Progenitor cell of endocrine pancreas (in vitro differentiated cells): ENCODE results near the gene SPDYA. TPM values are rescaled to one million over a fixed set of nuclear protein-coding genes. Genes with fewer than 3 reads are reported as not detected.

Source experiments
- DNase-seq: peaks from one replicate; pipeline ENCODE4 v3.0.0; 2021; ENCODE audit warnings: low spot score; ENCODE audit not compliant: unreplicated experiment
- H3K27ac Mint-ChIP-seq: 2 replicates; pipeline ENCODE4 v1.8.0; 2021; ENCODE audit warnings: mild to moderate bottlenecking, moderate library complexity, mixed read lengths
- H3K27me3 Mint-ChIP-seq: 2 replicates; pipeline ENCODE4 v1.8.0; 2021; ENCODE audit warnings: mixed read lengths
- H3K36me3 Mint-ChIP-seq: 2 replicates; pipeline ENCODE4 v1.8.0; 2022; ENCODE audit warnings: mixed read lengths; ENCODE audit not compliant: insufficient read depth
- H3K4me1 Mint-ChIP-seq: 2 replicates; pipeline ENCODE4 v1.8.0; 2021; ENCODE audit warnings: low read depth, mixed read lengths
- H3K4me3 Mint-ChIP-seq: 2 replicates; pipeline ENCODE4 v1.8.0; 2021; ENCODE audit warnings: low read depth, mild to moderate bottlenecking, moderate library complexity, mixed read lengths
- H3K9me3 Mint-ChIP-seq: 2 replicates; pipeline ENCODE4 v1.8.0; 2021; ENCODE audit warnings: low read depth, mixed read lengths
- total RNA-seq: library from RNA; stranded (reverse); gene quantifications from 2 replicates; pipeline ENCODE4 v1.2.1, GENCODE V29; 2021
- TF ChIP-seq, protein P1 (sequence below): fragments of 200-600 bp; sonication (generic); IDR thresholded peaks from one replicate; pipeline ENCODE4 v1.5.0; 2021; ENCODE audit warnings: antibody characterized with exemption, mild to moderate bottlenecking; ENCODE audit not compliant: unreplicated experiment

SPDYA gene
- total RNA-seq, 1 donor from 2014 or later, result 1.6 TPM

DNA sequence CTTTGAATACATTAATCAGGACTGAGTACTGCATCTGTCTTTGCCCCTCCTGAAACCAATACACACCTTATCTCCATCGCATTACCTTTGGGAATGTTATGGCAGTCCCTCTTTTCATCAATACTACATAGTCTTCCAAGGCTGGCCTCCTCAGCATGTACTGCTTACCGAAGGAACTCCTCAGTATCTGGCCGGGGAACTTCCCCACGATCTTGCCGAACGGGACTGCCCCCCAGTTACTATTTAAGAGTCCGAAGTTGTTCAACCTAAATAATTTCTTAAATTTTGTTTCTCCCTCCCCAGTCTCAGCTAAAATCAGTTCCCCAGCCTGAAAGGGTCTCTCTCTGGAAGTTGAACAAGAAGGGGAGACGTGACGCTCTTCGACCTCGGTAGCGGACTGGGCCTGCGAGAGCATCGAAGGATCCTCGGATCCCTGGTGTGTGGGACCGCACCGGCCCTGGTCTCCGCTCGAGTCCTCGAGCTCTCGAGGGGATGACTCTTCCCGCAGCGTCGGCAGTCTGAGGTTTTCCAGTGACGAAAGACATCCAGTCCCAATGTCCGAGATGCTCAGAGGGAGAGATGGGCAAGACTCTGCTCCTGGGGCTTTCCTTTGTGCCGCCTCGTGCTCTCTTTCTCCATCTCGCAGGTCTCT, 59.0 kb downstream of the SPDYA start:
- Mint-ChIP-seq H3K9me3 (no peaks in the 10 kb centered on the region), H3K27ac (peak overlapping the region; percentile 97), H3K4me3 (peak overlapping the region; percentile 99), H3K27me3 (peaks cover 7% of the 10 kb centered on the region), H3K36me3 (peaks cover 1% of the 10 kb centered on the region), H3K4me1 (peaks cover 22% of the 10 kb centered on the region)
- DNase-seq, result peak; percentile 10
- TF ChIP-seq, protein P1, sequence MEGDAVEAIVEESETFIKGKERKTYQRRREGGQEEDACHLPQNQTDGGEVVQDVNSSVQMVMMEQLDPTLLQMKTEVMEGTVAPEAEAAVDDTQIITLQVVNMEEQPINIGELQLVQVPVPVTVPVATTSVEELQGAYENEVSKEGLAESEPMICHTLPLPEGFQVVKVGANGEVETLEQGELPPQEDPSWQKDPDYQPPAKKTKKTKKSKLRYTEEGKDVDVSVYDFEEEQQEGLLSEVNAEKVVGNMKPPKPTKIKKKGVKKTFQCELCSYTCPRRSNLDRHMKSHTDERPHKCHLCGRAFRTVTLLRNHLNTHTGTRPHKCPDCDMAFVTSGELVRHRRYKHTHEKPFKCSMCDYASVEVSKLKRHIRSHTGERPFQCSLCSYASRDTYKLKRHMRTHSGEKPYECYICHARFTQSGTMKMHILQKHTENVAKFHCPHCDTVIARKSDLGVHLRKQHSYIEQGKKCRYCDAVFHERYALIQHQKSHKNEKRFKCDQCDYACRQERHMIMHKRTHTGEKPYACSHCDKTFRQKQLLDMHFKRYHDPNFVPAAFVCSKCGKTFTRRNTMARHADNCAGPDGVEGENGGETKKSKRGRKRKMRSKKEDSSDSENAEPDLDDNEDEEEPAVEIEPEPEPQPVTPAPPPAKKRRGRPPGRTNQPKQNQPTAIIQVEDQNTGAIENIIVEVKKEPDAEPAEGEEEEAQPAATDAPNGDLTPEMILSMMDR, result no peak

DNA sequence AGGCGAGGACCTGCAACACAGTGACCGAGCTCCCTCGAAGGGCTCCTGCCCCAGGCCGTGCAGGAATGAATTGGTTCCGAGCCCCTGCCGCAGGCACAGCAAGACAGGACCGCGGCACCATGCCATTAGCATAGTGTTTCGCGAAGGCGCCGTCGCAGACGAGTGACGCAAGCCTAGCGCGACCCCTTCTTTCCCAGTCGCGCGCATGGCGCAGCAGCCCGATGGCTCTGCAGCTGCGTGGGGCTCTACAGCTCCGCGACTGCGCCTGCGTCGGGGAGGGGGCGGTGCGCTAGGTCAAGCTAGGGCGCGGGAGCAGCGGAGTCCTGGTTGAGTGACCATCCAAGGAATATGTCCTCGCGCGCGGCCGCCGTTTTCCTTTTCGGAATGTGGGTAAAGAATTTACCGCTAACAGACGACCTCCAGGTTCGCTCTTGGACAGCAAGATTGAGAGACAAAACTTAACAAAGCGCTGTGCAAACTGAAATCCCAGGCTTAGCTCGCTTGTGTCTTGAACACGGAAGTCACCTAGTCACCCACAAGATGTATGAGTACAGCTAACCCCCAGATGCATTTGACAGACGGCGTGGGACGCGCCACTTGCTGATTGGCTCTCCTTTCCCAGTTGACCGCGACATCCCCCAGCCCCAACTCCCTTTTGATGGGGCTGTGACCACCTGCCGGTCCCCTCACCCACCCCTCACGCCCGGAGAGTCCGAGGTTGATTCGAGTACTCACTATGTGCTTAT, 59.7 kb downstream of the SPDYA start, which contains the start of gene TRMT61B:
TSS of gene TRMT61B (minus strand) at position 164 of the 746 bp plus-strand sequence. CDS start at position 132, 32 bp downstream.
- Mint-ChIP-seq H3K27ac (peak within 1 kb of the TSS; percentile 97), H3K36me3 (peaks cover 1% of the 10 kb centered on the region), H3K27me3 (peaks cover 14% of the 10 kb centered on the region), H3K4me1 (peaks cover 20% of the 10 kb centered on the region), H3K4me3 (peak within 1 kb of the TSS; percentile 99), H3K9me3 (no peaks in the 10 kb centered on the region)
- DNase-seq, result peak; percentile 95
- TF ChIP-seq, protein P1, result no peak

DNA sequence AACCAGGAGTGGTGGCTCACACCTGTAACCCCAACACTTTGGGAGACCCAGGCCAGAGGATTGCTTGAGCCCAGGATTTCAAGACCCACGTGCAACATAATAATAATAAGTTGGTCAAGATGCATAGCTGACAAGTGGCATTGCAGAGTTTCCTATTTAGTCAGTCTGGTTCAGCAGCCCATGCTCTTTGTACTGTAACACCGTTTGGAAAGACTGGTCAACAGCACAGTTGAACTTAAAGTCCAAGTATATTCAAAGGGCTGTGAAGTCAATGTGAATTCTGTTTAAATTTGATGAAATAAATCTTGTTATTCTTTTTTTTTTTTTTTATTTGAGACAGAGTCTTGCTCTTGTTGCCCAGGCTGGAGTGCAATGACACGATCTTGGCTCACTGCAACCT, 61.0 kb downstream of the SPDYA start:
- Mint-ChIP-seq H3K27me3 (peaks cover 27% of the 10 kb centered on the region), H3K27ac (no peak overlapping the region), H3K36me3 (peaks cover 1% of the 10 kb centered on the region), H3K4me1 (peaks cover 19% of the 10 kb centered on the region), H3K9me3 (no peaks in the 10 kb centered on the region), H3K4me3 (no peak overlapping the region)
- no peak for DNase-seq
- TF ChIP-seq, protein P1, result no peak

DNA sequence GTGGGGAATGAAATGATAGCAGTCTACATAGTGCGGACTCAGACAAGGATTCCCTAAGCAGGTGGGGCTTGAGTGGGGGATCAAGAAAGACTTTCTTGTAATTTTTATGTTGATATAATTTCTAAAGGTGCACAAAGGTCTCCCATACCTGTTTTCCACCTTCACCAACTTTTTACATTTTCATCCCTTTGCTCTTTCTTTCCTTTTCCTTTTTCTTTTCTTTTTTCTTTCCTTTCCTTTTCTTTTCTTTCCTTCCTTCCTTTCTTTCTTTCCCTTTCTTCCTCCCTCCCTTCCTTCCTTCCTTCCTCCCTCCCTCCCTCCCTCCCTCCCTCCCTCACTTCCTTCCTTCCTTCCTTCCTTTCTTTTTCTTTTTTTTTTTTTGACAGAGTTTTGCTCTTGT, 69.6 kb downstream of the SPDYA start:
- Mint-ChIP-seq H3K9me3 (no peaks in the 10 kb centered on the region), H3K4me1 (no peaks in the 10 kb centered on the region), H3K27me3 (peaks cover 46% of the 10 kb centered on the region), H3K4me3 (no peak overlapping the region), H3K27ac (no peak overlapping the region), H3K36me3 (no peaks in the 10 kb centered on the region)
- DNase-seq, result no peak
- TF ChIP-seq, protein P1, result no peak

DNA sequence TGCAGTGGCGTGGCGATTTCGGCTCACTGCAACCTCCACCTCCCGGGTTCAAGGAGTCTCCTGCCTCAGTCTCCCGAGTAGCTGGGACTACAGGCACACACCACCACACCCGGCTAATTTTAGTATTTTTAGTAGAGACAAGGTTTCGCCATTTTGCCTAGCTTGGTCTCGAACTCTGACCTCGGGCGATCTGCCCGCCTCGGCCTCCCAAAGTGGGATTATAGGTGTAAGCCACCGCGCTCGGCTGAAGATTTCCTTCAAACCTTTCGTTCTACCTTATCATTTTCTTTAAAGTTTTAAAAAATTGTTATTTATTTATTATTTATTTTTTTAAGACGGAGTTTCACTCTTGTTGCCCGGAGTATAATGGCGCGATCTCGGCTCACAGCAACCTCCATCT, 82.9 kb downstream of the SPDYA start:
- peaks cover 11% of the 10 kb centered on the region for H3K27me3 Mint-ChIP-seq
- H3K4me1 Mint-ChIP-seq, result peaks cover 23% of the 10 kb centered on the region
- no peaks in the 10 kb centered on the region for H3K9me3 Mint-ChIP-seq
- H3K4me3 Mint-ChIP-seq, result peak overlapping the region; percentile 9
- H3K27ac Mint-ChIP-seq, result no peak overlapping the region
- DNase-seq, result no peak
- no peaks in the 10 kb centered on the region for H3K36me3 Mint-ChIP-seq
- TF ChIP-seq, protein P1, result no peak
